NK-92 (cell line): ENCODE measurements around the gene DMBT1.

ENCODE experiments used
- DNase-seq: peaks from one replicate; lab custom pipeline; 2025; ENCODE audit not compliant: unreplicated experiment; lab: John Stamatoyannopoulos, UW

Gene DMBT1

GRCh38 chr10:122643931-122644534, 83.5 kb downstream of the DMBT1 start:
- DNase-seq = no peak

DNA sequence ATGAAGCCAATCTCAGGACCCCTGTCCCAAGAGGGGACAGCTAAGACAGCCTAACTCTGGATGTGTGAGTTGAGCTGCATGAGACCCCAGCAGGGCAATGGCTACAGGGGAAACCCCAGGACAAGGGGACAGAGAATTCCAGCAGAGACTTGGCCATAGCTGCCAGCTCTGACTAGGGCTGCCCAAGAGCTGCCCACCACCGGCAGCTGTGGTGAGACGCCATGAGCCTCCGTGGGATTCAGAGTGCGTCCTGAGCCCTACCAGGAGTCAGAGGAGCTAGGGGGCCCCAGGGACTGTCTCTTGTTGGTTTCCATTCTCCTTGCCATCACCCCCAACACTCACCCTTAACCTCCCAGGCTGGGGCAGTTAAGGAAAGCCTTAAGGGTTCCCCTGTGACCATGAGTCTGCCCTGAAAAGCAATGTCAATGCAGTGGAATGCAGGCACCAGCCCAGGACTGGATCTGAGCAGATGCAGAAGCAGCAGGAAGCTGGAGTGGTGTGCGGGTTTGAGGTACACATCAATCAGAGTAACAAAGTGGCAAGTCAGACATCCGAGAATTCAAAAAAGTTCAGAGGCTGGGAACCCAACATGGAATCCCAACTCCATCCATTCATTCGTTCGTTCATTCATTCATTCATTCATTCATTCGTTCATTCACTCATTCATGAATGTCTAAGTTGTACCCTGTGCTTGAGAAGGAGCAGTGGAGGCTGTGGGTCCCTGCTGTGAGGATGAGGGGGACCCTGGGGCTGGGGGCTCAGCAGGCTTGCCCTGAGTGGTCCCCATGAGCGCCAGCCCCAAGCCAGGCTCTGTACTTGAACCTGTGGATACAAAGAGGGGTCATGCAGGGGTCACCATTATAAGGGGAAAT, 86.2 kb downstream of the DMBT1 start:
- no peak for DNase-seq

DNA sequence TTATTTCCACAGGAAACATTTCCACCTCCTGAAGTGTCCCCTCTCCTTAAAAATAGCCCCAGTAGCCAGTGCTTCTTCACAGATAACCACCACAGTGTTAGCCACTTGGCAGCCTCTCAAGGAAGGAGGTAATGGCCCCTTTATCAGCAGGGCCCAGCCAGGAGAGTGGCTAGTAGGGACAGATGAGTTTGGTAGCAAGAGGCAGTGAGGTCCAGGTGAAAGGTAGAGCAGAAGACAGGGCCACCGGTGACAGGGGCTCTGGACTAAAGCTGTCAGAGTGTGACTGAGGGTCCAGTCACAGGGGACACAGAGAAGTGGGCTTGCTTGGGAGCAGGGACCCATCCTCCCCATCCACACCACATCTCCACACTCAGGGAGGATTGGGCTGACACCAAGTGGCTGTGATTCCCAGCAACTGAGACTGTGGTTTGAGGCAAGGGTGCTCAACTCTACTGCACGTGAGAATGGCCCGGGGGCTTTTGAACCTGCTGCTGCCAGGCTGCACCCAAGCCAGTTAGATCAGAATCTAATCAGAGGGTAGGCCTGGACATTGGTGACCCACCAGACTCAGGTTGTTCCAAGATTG, 86.9 kb downstream of the DMBT1 start:
- no peak for DNase-seq

GRCh38 chr10:122648599-122649428, 88.3 kb downstream of the DMBT1 start:
- DNase-seq = no peak

DNA sequence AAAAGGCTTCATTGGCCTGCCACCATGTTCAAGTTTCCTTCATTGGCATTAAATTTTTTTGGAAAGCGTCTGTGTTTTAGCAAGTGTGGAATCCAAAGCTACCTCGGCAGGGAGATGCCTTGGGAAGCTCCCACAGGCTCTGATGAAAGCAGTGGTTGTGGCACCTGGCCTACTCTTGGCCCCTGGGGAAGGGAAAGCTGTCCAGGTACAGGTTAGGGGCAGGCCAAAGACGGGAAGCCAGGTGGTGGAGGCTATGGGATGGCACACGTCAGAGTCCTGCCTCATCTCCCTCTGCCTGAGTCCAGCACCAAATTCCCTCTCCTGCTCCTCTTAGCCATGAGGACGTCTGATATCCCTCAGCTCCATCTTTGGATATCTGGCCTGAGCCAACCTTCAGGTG, 89.3 kb downstream of the DMBT1 start:
- DNase-seq = no peak

- no peak for DNase-seq
These were observed 89.8 kb downstream of the DMBT1 start for GRCh38 chr10:122650331-122650730.

DNA sequence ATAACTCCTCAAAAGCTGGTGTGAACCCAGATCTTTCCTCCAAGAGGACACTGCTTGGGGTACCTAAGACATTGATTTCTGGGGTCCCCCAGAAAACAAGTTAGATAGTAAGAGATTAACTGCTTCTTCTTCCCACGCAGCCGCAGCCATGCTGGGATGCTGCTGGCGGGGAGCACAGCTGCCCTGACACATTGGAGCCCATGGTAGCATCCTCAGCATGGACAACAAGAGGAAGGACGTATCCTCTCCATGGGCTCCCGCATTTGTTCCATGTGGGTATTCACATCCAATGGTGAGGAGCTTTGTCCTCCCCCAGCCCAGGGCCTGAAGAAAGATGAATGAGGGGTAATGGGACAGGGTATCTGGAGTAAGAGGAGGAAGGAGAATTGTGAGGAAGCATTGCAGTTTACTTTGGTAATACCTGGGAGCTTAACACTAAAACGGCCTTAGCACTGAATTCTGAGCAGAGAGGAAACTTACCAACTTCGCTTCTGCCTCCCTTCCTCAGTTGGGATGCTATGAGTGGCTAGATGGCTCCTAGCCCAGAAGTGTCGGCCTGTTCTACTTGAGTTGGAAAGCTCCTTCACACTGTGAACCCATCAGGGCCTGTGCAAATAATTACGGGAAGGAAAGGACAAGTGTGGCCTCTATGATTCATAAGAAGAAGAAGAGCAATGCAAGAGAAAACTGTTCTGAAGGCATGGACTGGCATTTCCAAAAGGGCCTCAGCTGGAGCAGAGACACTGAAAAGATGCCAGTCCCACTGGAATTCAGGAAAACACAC, 95.2 kb downstream of the DMBT1 start:
- no peak for DNase-seq

DNA sequence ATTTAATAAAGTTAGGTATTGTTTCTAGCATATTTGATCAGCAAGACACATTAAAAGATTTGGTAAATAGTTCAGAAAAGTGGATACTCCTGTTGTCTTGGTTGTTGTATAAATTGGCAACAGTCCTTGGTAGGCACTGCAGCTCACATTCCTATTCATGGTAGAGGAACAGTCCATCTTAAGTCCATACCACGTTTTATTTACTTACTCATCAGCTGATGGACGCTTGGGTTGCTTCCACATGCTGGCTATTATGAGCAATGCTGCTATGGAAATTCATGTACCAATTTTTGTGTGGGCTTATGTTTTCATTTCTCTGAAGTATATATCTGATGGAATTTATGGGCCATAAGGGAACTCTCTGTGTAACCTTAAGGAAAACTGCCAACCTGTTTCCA, 95.8 kb downstream of the DMBT1 start:
- no peak for DNase-seq

DNA sequence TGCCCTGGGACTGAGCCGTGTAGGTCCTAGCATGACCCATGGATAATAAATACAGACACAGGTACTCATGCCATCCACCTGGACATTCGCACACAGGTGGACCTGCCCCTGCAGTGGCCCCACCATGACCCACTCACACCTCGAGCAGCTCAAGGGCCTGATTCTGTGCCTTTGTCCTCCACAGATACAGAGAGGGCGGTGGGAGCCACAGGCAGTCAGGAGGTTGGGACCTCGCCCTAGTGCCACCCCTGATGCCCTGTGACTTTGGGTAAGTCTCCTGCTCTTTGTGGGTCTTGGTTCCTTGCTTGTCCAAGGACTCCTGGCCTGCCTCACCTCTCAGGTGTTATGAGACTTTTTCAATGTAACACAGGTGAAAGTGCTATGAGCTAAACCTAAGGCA, 96.2 kb downstream of the DMBT1 start:
- no peak for DNase-seq

GRCh38 chr10:122657255-122657654, 96.7 kb downstream of the DMBT1 start:
- DNase-seq = no peak

GRCh38 chr10:122657729-122658128, 97.2 kb downstream of the DMBT1 start:
- DNase-seq = no peak

DNA sequence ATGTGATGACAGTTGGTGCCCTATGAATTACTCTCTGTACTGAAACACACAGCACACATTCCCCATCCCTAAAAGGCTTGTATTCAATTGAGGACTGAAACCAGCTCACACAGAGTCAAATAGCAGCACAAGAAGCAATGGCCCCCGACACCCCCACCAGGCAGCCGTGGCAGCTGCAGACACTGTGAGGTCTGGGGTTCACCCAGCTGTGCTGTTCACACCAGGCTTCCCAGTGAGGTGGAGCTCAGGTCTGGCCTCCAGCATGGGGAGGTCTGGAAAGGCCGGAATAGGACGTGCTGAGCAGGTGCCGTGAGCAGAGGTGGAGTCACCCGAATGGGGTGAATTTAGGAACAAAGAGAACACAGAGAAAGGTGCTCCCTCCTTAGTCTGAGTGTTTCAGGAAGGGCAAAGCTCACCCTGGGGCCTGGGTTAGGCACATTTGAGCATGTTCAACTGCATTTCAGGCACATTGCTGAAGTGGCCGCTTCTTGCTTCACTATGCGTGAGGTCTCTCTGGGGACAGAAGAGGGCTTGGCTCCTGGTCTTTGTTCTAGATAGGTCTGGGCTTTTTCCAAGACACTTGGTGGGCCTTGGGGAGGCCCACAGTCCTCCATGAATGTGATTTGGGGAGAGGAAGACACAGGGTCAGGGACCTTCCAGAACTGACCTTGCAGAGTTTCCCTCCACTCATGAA, 97.9 kb downstream of the DMBT1 start:
- DNase-seq = no peak

GRCh38 chr10:122659126-122659525, 98.6 kb downstream of the DMBT1 start:
- no peak for DNase-seq

GRCh38 chr10:122659651-122660050, 99.1 kb downstream of the DMBT1 start:
- no peak for DNase-seq

- DNase-seq = no peak
These were observed 100.1 kb downstream of the DMBT1 start for GRCh38 chr10:122660696-122661095.

GRCh38 chr10:122662231-122662630, 101.7 kb downstream of the DMBT1 start:
- no peak for DNase-seq

- DNase-seq = no peak
These were observed 103.1 kb downstream of the DMBT1 start for GRCh38 chr10:122663516-122664130.

GRCh38 chr10:122664501-122664900, 103.9 kb downstream of the DMBT1 start:
- DNase-seq = no peak

DNA sequence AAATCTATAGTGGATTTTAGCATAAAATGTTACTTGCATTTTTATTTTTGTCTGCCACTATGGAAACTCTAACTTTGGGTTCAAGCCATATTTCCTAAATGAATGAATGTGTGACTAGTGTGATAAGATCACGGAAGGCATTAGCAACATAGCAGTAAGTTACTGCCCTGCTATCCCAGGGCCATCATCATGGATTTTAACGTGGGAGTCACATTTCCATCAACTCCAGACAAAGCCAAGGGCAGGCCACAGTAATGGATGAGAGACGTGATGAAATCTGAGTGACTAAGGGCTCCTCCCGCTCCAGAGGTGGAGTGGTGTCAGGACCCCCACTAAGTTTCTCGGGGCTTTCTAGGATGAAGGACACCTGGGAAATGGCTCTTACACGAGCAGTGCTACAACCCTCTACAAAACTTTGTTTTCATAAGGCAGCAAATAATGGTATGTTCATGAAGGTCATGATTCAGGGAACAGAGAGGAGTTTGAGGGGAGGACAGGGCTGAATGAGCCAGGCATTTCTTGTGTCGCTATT, 104.8 kb downstream of the DMBT1 start:
- no peak for DNase-seq
